D341Med (cell line): ENCODE measurements around the gene INTS1.

ENCODE experiments used
- DNase-seq: peaks from one replicate; pipeline ENCODE4 v3.0.0; 2012; ENCODE audit warnings: low spot score

INTS1 gene

GRCh38 chr7:1541431-1542162 lies 37.4 kb upstream of the INTS1 start:
- no peak for DNase-seq

- DNase-seq, result no peak
Observed at GRCh38 chr7:1540776-1541271, 36.6 kb upstream of the INTS1 start.

- DNase-seq, result no peak
Observed at GRCh38 chr7:1539882-1540775, 35.9 kb upstream of the INTS1 start.

DNA sequence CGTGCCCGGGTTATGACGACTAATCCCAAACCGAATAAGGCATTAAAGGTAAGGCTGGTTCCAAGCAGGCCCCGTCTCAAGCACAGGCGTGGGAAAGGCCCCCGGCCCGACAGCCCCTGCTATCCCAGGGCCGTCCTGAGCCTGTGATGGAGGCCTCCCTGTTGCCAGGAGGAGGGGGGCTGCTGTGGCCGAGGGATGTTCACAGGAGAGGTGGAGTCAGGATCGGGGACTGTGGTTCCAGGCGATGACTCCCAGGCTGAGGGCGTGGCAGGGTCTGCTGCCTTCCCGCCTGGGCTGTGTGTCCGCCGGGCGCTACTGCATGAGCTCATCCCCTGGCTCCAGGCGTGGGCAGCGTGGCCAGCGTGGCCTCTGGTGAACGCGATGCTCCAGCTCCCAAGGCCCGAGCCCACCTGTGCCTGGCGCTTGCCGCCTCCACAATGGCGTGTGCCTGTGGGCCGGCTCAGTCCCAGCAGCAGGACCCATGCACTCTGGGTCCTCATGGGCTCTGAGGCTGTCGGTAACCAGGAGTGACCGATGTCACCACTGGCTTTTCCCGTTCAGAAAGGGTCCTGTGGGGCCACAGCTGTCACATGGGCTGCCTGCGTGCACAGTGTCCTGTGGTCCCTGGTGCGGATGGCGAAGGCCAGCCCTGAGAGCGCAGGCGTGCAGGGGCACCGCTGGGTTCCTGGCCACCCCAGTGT lies 35.1 kb upstream of the INTS1 start:
- DNase-seq, result no peak

GRCh38 chr7:1538544-1539180 lies 34.5 kb upstream of the INTS1 start:
- DNase-seq, result no peak

DNA sequence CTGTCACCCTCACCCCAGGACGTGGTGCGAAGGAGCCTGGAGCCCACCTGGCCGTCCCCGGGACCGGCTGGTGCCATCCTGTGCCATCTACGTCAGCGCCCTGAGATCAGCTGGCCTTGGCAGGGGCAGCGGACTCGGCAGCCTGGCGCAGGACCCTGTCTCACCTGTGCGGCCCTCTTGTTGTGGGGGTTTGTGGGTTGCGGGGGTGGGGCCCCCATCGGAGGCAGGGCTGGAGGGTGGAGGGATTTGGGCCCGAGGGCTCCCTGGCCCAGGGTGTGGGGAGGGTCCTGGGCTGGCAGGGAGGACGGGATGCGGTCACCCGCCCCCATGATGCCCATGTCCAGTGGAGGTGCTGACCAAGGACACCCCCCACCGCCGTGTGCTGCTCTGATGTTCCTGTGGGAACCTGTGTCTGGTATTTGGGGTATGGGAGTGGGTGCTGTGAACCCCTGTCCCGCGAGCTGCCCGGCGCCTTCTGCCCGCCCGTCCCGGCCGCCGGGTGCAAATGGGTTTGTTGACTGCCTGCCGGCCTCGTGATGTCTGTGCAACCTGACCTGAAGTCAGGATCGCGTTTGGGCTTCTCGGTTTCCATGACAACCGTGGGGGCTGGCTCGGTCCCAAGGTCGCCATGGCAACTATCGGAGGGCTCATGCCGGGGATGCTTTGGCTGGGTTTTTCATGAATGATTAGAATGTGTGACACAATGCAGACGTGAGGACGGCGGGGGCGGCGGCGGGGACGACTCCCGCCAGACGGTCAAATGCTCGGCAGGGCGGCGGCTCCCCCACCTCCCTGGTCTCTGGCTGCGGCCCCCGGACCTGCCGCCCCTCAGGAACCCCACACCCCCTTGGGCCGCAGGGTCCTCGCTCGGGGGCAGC lies 33.6 kb upstream of the INTS1 start:
- no peak for DNase-seq

DNA sequence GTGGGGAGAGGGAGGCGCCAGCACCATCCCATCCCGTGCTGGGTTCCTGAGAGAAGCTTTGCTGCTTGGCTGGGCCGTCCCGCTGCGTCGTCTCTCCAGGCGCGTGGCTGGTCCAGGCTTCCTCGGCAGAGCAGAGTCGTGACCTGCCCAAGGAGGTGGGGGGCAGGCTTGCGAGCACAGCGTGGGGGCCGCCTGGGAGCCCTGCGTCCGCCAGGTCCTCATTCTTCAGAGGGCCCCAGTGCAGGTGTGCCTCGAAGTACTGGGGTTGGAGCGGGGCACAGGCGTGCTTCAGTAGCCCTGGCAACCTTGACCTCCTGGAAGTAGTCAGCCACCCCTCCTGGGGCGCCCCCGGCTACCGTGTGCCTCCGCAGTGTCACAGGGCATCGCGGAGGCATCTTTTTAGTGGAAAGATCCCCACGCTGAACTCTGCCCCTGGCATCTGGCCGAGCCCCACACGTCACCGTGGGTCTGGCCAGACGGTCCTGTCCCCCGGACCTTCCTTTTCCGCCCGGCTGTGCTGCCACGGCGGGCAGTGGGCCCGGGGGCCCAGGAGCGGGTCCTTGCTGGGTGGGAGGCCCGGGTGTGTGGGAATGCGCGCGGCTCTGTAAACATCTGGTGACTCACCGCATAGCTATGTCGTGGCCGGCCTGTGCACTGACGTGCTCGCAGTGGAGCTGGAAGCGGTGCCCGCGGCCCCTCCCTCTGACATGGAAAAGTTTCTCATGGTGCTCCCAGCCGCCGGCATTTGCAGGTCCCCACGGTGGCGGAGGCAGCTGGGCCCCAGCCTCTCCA lies 32.8 kb upstream of the INTS1 start:
- no peak for DNase-seq

DNA sequence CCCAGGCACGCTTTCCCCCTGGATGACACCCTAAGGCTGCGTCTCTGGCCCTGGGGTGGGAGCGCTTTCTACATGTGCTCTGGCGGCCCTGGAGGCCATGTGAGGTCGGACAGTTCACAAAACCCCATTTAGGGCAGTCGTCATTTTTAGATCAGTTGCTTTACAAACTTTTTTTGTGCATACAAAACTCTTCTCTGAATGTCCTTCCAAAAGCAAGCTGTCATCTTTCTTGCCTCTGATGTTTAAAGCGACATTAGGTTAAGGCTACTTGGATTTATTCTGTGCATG lies 32.2 kb upstream of the INTS1 start:
- no peak for DNase-seq

DNA sequence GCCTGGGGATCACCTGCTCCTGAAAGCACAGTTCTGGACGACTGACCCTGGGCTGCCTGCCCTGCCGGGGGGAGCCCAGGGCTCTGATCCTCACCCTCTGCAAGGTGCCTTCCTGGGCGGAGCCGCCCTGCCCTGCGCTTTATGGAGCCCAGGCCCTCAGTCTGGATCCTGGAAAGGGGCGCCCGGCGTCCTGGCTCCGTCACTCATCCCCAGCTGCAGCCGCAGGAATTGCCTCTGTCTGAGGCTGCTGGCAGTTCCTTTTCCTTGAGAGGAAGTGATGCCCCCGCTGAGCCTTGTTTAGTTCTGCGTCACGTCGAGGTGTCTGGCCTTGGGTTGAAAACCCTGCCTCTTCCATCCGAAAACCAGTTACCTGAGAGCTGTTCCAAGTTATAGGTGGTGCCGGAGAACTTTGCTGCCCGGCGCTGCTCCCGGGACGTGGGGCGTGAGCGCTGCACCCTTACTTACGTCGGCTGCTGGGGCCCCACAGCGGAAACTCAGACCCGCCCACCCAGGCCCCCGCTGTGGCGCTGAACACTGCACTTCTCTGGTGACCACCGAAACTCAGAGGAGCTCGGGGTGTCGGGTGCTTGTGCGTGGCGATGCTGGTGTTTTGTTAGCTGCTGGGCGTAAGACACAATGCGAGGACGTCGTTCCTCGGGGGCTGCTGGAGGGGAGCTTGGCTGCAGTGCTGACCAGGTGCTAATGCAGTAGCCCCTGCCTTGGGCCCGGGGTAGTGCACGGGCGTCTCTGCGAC lies 31.7 kb upstream of the INTS1 start:
- no peak for DNase-seq

DNA sequence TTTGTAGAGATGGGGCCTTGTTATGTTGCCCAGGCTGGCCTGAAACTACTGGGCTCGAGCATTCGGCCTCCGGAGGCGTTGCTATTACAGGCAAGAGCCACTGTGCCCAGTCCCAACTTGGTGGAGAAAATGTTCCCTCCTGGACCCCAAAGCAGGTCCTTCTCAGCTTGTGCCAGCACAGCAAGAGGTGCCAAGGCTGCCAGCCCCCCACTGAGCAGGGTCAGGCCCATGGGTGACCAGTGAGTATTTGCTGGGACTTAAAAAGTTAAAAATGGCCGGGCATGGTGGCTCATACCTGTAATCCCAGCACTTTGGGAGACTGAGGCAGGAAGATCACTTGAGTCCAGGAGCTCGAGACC lies 30.9 kb upstream of the INTS1 start:
- no peak for DNase-seq

GRCh38 chr7:1534330-1535099 lies 30.3 kb upstream of the INTS1 start:
- DNase-seq, result no peak

DNA sequence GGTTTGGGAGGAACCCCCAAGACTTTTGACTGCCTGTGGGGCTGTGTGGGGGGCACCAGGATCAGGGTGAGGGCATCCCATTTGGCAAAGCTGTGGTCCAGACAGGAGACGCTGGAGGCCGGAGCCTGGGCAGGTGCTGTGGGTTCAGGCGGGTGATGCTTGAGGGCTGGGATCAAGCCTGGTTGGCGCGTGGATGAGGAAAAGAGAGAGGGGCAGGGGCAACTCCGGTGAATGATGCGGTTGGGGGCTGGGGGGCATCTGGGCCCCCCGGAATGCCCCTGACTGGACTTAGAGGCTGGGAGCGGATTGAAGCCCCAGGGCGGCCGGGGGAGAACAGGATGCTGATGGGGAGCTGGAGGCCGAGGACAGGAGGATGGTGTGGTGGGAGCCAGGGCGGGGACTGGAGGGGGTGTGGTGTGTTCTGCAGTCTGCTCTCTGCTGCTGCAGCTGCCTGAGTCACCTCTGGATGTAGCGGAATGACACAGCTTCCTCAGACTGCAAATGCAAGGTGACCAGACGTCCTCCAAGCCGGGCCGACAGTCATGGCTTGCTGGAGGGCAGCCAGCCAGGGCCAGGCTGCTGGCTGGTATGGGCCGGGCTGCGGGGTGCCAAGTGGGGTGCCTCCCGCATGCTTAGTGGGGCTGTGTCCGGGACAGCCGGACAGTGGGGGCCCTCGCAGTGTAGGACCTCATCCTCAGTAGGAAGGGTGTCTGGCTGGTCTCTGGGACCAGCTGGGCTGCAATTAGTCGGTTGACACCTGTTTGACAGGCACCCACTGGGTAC lies 29.5 kb upstream of the INTS1 start:
- DNase-seq, result no peak

DNA sequence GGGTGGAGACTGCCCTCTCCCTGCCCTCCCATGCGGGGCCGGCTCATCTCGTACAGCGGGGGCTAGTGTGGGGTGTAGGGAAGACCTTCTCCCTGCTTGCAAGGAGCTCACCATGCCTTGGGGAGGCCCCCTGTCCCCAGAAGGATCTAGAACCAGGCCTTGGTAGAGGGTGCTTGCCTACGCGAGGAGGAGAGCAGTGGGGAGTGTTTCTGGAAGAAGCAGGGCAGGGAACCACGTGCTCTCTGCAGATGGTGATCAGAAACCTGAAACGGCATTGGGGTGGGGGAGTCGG lies 29.0 kb upstream of the INTS1 start:
- DNase-seq, result no peak

GRCh38 chr7:1532456-1533254 lies 28.5 kb upstream of the INTS1 start:
- DNase-seq, result no peak

- DNase-seq, result no peak
Observed at GRCh38 chr7:1531979-1532455, 27.8 kb upstream of the INTS1 start.

- no peak for DNase-seq
Observed at GRCh38 chr7:1531263-1531978, 27.2 kb upstream of the INTS1 start.

DNA sequence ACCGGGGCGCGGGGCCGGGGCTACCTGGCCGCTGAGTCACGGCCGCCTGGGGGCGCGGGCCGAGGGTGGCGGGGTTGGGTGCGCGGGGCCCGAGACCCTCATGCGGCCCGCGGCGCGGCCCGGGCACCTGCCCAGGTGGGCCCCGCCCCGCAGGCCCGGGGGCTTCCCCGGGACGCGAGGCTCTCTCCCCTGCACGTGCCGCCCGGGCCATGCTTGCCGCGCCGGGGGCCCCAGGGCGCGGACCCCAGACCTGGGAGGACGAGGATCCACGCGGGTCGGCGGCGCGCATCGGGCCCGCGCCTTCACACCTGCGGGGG lies 26.7 kb upstream of the INTS1 start:
- DNase-seq, result no peak
